HUDEP-2 (cell line): Measurements from ENCODE around the gene CBLB.

Source experiments
- DNase-seq, 76 experiments: peaks; one replicate each; lab custom pipeline; 2025; ENCODE audit not compliant: unreplicated experiment in 76 of 76; lab: John Stamatoyannopoulos, UW

CBLB gene

GRCh38 chr3:105791919-105792786 lies 76.7 kb downstream of the CBLB start:
- DNase-seq = no peak

- no peak for DNase-seq
These were observed 77.7 kb downstream of the CBLB start for GRCh38 chr3:105791131-105791530.

- DNase-seq = no peak
These were observed 78.3 kb downstream of the CBLB start for GRCh38 chr3:105790534-105790933.

DNA sequence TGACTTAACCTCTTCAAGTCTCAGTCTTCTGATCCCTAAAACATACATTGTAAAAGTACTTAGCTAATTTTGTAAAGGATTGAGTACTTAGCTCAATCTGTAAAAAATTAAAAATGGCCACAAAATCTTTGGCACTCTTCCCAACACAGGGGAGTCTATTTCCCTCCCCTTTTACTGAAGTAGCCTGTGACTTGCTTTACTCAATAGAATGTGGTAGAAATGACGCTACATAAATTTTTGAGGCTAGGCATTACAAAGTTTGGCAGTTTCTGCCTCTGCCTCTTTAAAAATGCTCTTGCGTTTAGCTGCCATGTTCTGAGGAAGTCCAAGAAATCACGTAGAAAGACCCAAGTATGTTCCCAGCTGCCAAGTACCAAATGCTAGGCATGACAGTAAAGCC lies 80.2 kb downstream of the CBLB start:
- DNase-seq = no peak

GRCh38 chr3:105787453-105787852 lies 81.4 kb downstream of the CBLB start:
- DNase-seq = no peak

DNA sequence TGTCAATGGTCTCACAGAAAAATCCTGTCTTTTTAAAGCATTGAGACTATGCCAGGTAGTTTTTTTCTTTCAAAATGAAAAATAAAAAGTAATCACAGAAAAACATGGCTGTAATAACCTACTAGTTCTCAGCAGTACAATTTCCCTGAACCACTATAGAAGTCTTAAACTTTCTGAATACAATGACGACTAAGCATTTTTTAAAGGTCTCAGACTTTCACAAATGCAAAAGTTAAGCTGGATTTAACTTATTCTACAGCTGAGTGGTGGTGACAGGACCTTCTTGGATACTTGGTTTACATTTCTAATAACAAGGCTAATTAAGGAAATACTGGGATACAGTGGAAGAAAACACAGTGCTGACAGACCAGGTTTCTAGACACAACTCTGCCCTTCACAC lies 81.8 kb downstream of the CBLB start:
- no peak for DNase-seq

GRCh38 chr3:105786241-105786640 lies 82.6 kb downstream of the CBLB start:
- DNase-seq = no peak

DNA sequence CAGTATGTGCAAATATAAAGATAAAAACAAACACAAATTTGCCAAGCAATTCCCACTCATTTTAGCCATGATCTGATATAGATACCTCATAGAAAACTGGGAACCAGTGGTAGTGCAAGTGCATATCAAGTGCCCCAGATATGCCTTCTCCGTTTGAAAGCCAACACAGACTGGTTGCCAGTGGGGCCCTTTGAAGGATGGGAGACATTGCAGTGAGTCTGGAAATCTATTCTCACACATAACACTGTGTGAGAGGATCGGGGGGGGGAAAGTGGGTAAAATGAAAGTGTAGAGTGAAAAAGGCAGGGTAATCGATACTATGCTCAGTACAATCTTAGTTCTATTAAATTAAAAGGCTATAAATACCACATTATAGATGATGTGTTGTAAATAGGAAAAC lies 83.0 kb downstream of the CBLB start:
- DNase-seq = no peak

- DNase-seq = no peak
These were observed 85.2 kb downstream of the CBLB start for GRCh38 chr3:105783631-105784030.

- no peak for DNase-seq
These were observed 86.9 kb downstream of the CBLB start for GRCh38 chr3:105781871-105782270.

DNA sequence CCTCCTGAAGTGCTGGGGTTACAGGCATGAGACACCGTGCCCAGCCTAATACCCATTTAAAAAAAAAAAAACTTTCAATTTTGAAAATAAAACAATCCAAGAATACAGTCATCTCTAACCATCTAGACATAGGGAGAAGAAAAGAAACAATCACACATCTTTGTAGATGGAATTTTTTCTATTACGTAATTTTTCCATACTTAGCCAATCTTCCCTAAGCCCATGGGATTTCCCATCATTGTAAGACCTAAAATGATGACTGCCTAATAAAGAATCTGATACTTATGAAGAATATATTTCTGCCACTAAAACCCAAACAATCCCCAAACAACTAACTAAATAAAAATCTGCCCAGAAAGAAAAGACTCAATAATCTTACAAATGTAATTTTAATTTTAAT lies 88.7 kb downstream of the CBLB start:
- no peak for DNase-seq

DNA sequence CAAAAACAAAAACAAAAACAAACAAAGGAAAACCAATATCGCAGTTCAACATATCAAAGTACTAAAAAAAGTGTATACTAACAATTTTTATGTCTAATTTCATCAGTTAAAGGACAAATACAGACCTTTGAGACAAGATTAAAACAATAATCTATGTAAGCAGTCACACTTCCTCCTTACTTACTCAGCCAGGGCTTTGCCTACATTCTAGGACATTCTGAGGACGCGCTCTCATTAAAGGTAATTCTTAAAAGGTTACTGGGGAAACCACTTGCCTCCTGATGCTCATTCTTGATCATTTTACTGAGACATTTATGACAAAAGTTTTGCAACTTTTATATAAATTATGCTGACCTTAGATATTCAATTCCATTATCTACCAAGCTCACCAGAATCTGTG lies 93.4 kb downstream of the CBLB start:
- no peak for DNase-seq

DNA sequence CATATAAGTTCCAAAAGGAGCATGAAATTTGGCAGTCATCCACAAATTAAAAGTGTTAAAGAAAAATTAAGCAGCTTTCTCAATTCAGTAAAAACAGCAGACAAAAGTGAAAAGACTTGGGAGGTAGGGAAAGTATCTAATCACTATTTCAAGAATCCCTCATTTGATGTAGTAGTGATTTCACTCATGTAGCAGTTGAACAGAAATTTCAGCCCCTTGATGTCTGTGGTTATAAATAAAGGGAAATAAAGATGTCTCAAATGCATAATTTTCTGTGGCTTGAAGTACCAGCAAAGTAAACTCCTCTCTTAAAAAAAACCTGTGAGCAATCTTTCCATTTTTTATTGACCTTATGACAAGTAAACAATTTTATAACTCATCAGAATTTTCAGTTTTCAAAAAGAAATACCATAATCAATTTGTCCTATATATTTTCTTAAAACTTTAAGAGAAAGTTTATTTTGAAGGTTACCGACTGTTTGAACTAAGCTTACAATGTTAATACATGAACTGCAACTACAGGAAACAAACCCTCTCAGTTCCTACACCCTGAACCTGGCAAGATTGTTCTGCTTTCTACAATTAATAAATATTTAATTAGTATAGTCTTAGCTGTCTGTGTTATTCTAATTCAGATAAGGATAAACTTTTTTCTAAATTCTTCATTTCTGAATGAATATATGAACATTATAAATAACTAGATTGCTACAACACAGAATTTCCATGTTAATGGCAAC lies 94.2 kb downstream of the CBLB start:
- no peak for DNase-seq

DNA sequence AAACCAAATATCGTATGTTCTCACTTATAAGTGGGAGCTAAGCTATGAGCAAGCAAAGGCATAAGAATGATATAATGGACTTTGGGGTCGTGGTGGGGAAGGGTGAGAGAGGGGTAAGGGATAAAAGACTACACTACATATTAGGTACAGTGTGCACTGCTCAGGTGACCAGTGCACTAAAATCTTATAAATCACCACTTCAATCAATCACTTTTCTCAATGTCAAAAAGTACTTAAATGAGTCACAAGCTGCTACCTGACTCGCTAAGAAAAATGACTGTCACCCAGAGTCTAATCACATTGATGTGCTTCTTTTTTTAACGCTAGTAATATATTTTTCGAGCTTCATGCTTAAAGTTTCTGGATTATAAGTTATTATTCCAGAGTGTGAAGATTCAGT lies 95.5 kb downstream of the CBLB start:
- no peak for DNase-seq

GRCh38 chr3:105772635-105773034 lies 96.2 kb downstream of the CBLB start:
- no peak for DNase-seq

DNA sequence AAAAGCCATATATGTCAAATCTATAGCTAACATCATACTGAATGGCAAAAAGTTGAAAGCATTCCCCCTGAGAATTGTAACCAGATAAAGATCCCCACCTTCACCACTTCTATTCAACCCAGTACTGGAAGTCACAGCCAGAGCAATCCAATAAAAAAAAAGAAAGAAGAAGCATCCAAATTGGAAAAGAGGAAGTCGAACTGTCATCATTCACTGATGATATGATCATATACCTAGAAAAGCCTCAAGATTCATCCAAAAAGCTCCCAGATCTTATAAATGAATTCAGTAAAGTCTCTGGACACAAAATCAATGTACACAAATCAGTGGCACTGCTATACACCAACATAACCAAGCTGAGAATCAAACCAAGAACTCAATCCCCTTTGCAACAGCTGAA lies 97.4 kb downstream of the CBLB start:
- DNase-seq = no peak

- DNase-seq = no peak
These were observed 98.4 kb downstream of the CBLB start for GRCh38 chr3:105770410-105770809.

DNA sequence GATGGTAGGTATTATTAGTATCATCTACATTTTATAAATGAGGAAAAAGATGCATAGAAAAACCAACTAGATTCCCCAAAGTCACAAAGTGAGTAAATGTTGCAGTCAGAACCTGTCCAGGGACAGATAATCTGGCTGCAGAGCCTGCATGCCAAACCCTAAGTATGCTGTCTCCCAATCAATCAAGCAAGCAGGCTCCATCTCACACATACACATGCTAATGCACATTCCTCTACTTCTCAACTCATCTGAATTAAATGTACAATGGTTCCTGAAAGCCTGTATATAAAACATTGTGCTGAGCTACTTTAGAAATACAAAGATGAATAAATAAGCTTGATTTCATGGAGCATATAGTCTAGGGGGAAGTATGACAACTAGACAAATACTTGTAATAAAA lies 101.0 kb downstream of the CBLB start:
- no peak for DNase-seq

DNA sequence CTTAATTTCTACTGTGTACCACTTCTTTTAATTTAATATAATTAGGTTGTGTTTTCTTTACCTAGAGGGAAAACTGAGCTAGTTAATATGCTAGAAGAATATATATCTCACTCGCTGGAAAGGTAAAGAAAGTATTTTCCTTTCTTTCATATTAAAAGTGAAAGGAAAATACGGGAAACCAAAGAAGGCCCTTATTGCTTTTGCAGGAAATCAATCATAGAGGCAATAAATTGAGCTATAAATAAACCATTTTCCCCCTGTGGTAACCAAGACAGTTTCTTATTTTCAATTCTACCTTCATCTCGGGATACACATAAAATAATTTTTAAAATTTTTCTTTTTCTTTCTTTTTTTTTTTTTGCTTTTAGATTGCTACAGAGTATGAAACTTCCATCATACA lies 101.6 kb downstream of the CBLB start:
- no peak for DNase-seq

DNA sequence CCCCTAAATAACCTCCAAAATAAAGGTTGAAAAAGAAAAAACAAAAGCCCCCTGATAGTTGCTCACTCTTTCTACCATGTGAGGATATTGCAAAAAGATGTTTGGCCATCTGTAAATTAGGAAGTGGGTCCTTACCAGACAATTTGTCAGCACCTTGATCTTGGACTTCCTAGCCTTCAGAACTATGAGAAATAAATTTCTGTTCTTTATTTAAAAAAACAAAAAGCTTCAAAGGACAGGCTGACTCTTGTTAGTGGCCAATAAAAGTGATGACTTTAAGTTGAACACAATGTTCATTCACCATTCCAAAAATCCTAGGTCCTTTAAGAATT lies 103.5 kb downstream of the CBLB start:
- no peak for DNase-seq

DNA sequence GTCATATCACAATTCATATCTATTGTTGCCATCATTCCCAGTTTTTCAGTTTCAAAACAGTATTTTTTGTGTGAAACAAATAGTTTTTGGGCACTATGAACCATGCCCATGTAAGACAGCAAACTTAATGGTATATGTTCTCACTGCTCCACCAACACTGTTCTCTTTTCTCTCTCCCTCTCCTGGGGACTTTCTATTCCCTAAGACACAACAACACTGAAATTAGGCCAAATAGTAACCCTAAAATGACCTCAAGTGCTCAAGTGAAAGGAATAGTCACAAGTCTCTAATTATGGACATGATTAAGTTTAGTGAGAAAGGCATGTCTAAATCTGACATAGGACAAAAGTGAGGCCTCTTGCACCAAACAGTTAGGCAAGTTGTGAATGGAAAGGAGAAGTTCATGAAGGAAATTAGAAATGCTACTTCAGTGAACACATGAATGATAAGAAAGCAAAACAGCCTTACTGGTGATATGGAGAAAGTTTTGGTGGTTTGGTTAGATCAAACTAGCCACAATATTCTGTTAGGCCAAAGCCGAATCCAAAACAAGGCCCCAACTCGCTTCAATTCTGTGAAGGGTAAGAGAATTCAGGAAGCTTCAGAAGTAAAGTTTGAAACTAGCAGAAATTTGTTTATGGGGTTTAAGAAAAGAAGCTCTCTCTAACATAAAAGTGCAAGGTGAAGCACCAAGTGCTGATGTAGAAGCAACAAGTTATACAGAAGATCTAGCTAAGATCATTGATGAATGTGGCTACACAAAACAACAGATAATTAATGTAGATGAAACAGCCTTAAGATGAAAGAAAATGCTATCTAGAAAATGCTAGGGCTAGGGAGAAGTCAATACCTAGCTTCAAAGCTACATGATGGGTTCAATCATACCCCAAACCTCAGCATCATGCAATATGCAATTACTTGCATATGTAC lies 104.2 kb downstream of the CBLB start:
- no peak for DNase-seq
